ENCODE measurements around the gene KNSTRN.

KNSTRN gene

DNA sequence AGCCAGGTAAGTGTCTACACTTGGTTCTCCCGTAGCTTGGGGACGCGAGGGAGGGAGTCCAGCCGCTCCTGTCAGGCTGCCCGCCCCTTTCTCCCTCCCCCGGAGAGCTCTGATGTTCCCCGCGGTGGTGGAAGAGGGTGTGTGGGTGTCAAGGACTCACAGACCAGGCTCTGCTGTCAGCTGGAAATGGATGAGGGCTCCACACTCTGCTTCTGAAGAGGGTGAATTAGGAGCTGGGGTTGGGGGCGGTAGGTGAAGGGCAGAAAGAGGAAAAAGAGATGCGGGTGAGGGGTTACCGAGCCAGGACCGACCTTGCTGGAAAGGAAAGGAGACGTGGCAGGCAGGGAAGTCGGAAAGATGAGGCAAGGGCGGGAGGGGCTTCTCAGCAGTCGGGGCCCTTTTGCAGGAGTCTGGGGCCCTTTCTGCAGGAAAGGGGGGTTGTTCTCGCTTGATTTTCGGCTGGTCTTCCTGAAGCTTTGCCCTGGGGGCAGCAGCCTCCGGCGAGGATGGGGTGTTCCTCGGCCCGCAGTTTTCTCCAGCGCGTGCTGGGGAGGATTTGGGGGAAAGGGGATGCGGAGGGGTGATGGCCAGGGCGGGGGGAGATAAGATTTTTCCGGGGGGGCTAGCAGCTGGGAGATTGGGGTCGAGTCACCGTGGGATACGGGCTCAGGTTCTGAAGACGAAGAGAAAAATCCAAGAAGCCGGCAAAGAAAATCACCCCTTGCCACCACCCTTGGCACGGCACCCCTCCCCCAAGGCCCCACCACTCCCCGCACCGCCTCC lies 57.6 kb downstream of the KNSTRN start (continued):
- TF ChIP-seq ZNF555 (tag by site-specific recombination; conservative IDR thresholded peaks at IDR 0.05) (no peak), ZSCAN30 (tag by site-specific recombination; IDR thresholded peaks at IDR 0.05) (no peak)
- TF ChIP-seq, protein P1, sequence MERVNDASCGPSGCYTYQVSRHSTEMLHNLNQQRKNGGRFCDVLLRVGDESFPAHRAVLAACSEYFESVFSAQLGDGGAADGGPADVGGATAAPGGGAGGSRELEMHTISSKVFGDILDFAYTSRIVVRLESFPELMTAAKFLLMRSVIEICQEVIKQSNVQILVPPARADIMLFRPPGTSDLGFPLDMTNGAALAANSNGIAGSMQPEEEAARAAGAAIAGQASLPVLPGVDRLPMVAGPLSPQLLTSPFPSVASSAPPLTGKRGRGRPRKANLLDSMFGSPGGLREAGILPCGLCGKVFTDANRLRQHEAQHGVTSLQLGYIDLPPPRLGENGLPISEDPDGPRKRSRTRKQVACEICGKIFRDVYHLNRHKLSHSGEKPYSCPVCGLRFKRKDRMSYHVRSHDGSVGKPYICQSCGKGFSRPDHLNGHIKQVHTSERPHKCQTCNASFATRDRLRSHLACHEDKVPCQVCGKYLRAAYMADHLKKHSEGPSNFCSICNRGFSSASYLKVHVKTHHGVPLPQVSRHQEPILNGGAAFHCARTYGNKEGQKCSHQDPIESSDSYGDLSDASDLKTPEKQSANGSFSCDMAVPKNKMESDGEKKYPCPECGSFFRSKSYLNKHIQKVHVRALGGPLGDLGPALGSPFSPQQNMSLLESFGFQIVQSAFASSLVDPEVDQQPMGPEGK (tag by site-specific recombination; IDR thresholded peaks at IDR 0.05) = peak; percentile 82
- TF ChIP-seq, protein P2, sequence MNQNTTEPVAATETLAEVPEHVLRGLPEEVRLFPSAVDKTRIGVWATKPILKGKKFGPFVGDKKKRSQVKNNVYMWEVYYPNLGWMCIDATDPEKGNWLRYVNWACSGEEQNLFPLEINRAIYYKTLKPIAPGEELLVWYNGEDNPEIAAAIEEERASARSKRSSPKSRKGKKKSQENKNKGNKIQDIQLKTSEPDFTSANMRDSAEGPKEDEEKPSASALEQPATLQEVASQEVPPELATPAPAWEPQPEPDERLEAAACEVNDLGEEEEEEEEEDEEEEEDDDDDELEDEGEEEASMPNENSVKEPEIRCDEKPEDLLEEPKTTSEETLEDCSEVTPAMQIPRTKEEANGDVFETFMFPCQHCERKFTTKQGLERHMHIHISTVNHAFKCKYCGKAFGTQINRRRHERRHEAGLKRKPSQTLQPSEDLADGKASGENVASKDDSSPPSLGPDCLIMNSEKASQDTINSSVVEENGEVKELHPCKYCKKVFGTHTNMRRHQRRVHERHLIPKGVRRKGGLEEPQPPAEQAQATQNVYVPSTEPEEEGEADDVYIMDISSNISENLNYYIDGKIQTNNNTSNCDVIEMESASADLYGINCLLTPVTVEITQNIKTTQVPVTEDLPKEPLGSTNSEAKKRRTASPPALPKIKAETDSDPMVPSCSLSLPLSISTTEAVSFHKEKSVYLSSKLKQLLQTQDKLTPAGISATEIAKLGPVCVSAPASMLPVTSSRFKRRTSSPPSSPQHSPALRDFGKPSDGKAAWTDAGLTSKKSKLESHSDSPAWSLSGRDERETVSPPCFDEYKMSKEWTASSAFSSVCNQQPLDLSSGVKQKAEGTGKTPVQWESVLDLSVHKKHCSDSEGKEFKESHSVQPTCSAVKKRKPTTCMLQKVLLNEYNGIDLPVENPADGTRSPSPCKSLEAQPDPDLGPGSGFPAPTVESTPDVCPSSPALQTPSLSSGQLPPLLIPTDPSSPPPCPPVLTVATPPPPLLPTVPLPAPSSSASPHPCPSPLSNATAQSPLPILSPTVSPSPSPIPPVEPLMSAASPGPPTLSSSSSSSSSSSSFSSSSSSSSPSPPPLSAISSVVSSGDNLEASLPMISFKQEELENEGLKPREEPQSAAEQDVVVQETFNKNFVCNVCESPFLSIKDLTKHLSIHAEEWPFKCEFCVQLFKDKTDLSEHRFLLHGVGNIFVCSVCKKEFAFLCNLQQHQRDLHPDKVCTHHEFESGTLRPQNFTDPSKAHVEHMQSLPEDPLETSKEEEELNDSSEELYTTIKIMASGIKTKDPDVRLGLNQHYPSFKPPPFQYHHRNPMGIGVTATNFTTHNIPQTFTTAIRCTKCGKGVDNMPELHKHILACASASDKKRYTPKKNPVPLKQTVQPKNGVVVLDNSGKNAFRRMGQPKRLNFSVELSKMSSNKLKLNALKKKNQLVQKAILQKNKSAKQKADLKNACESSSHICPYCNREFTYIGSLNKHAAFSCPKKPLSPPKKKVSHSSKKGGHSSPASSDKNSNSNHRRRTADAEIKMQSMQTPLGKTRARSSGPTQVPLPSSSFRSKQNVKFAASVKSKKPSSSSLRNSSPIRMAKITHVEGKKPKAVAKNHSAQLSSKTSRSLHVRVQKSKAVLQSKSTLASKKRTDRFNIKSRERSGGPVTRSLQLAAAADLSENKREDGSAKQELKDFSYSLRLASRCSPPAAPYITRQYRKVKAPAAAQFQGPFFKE (tag by site-specific recombination; IDR thresholded peaks at IDR 0.05; ENCODE audit: borderline replicate concordance) = no peak

DNA sequence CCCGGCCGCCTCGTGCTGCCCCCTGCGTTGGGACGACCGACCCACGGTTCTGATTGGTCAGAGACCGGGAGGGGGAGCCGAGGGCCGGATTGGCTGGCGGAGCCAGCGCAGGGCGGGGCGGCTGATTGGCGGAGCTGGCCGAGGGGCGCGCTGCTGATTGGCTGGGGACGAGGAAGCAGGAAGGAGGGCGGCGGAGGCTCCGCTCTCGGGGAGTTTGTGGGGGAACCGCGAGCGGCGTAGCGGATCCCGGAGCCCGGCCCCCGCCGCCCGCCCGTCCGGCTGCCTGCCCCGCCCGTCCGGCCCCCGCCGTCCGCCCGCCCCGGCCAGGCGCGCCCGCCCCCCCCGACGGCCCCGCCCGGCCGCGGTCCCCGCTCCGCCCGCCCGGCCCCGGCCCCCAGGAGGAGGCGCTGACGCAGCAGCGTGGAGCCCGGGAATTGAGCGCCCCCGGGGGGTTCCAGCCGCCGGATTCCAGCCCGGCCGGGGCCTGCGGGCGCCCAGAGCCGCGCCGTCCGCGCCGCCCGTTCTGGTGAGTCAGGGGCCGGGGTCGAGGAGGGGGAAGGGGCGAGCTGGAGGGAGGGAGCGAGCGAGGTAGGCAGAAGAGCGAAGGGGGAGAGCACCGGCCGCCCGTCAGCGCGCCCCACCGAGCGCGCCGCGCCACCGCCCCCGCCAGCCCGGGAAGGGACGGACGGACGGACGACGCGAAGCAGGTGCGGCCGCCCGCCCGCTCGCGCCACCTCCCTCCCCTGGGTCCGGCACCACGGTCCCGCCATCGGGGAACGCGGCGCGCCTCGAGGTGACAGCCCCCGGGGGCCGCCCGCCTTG lies 58.4 kb downstream of the KNSTRN start, which contains the start of gene BAHD1:
BAHD1 (plus strand) TSS at position 211 of the 822 bp plus-strand sequence. CDS start 17,512 bp downstream, outside the sequence.
- peak within 1 kb of the TSS; percentile 73; the same call in 1 of the 2 replicates for H3K27ac ChIP-seq (ENCODE audit: extremely low read depth, low read depth, low read length)
- CTCF ChIA-PET = interaction anchor here (0.5 to 1.5 kb wide), 6 partner anchors 8 to 72 kb away, joined by 3 to 6 read pairs (median 4); no protein-coding TSS in a partner anchor
- no peaks in the 10 kb centered on the region for H3K9me3 ChIP-seq (ENCODE audit: control insufficient read depth, insufficient read depth, low read depth, low read length)
- no peaks in the 10 kb centered on the region for H3K36me3 ChIP-seq (ENCODE audit: control insufficient read depth in 2 of 2, insufficient read depth in 1 of 2, low read length in 2 of 2)
- peaks cover 21% of the 10 kb centered on the region for H3K4me1 ChIP-seq (ENCODE audit: control insufficient read depth, insufficient read depth, low read length)
- POLR2A ChIA-PET = interaction anchor here (0.5 to 2.2 kb wide), 8 partner anchors 10 to 457 kb away, joined by 3 to 12 read pairs (median 4); partner anchors contain the start of genes CHST14 and IVD
- H3K4me3 ChIP-seq (ENCODE audit: low read depth, low read length) = peak within 1 kb of the TSS; percentile 61
- TF ChIP-seq ZNF596 (tag by site-specific recombination; IDR thresholded peaks at IDR 0.05) = no peak
- TF ChIP-seq GLIS1 (tag by site-specific recombination; IDR thresholded peaks at IDR 0.05) = peak; percentile 64; the same call in 1 of the 2 replicates
- TF ChIP-seq, protein P3, sequence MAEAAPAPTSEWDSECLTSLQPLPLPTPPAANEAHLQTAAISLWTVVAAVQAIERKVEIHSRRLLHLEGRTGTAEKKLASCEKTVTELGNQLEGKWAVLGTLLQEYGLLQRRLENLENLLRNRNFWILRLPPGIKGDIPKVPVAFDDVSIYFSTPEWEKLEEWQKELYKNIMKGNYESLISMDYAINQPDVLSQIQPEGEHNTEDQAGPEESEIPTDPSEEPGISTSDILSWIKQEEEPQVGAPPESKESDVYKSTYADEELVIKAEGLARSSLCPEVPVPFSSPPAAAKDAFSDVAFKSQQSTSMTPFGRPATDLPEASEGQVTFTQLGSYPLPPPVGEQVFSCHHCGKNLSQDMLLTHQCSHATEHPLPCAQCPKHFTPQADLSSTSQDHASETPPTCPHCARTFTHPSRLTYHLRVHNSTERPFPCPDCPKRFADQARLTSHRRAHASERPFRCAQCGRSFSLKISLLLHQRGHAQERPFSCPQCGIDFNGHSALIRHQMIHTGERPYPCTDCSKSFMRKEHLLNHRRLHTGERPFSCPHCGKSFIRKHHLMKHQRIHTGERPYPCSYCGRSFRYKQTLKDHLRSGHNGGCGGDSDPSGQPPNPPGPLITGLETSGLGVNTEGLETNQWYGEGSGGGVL (tag by site-specific recombination; IDR thresholded peaks at IDR 0.05) = peak; percentile 39; the same call in 1 of the 2 replicates
- TF ChIP-seq ZSCAN30 (tag by site-specific recombination; IDR thresholded peaks at IDR 0.05) = 0 out of 2 replicates have a peak, but pooled peaks have one; percentile 24
- TF ChIP-seq, protein P4, sequence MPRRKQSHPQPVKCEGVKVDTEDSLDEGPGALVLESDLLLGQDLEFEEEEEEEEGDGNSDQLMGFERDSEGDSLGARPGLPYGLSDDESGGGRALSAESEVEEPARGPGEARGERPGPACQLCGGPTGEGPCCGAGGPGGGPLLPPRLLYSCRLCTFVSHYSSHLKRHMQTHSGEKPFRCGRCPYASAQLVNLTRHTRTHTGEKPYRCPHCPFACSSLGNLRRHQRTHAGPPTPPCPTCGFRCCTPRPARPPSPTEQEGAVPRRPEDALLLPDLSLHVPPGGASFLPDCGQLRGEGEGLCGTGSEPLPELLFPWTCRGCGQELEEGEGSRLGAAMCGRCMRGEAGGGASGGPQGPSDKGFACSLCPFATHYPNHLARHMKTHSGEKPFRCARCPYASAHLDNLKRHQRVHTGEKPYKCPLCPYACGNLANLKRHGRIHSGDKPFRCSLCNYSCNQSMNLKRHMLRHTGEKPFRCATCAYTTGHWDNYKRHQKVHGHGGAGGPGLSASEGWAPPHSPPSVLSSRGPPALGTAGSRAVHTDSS (tag by site-specific recombination; IDR thresholded peaks at IDR 0.05) = no peak
- TF ChIP-seq ZNF768 (tag by site-specific recombination; IDR thresholded peaks at IDR 0.05) = no peak
- TF ChIP-seq SP3 (tag by site-specific recombination; IDR thresholded peaks at IDR 0.05) = peak; percentile 64
- TF ChIP-seq, protein P5, sequence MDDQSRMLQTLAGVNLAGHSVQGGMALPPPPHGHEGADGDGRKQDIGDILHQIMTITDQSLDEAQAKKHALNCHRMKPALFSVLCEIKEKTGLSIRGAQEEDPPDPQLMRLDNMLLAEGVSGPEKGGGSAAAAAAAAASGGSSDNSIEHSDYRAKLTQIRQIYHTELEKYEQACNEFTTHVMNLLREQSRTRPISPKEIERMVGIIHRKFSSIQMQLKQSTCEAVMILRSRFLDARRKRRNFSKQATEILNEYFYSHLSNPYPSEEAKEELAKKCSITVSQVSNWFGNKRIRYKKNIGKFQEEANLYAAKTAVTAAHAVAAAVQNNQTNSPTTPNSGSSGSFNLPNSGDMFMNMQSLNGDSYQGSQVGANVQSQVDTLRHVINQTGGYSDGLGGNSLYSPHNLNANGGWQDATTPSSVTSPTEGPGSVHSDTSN (CRISPR knock-in tag; IDR thresholded peaks at IDR 0.05) = no peak
- no peak for TF ChIP-seq ZNF202 (tag by site-specific recombination; IDR thresholded peaks at IDR 0.05; ENCODE audit: borderline replicate concordance)
- TF ChIP-seq YY2 (tag by site-specific recombination; IDR thresholded peaks at IDR 0.05) = no peak
- no peak for TF ChIP-seq ZNF394 (tag by site-specific recombination; IDR thresholded peaks at IDR 0.05; ENCODE audit: borderline replicate concordance)
- TF ChIP-seq ZNF341 (tag by site-specific recombination; IDR thresholded peaks at IDR 0.05; ENCODE audit: low read depth) = peak; percentile 94
- TF ChIP-seq PRDM1 (tag by site-specific recombination; IDR thresholded peaks at IDR 0.05) = no peak
- peak; percentile 69; the same call in 1 of the 2 replicates for TF ChIP-seq ZBTB20 (tag by site-specific recombination; IDR thresholded peaks at IDR 0.05)
- no peak for TF ChIP-seq SP7 (tag by site-specific recombination; IDR thresholded peaks at IDR 0.05)
- no peak for TF ChIP-seq ZNF555 (tag by site-specific recombination; conservative IDR thresholded peaks at IDR 0.05)
- TF ChIP-seq SP2 (tag by site-specific recombination; IDR thresholded peaks at IDR 0.05) = peak; percentile 88
- TF ChIP-seq ZNF707 (tag by site-specific recombination; IDR thresholded peaks at IDR 0.05) = no peak
